ENCODE data around the gene SORBS2.

SORBS2 gene

DNA sequence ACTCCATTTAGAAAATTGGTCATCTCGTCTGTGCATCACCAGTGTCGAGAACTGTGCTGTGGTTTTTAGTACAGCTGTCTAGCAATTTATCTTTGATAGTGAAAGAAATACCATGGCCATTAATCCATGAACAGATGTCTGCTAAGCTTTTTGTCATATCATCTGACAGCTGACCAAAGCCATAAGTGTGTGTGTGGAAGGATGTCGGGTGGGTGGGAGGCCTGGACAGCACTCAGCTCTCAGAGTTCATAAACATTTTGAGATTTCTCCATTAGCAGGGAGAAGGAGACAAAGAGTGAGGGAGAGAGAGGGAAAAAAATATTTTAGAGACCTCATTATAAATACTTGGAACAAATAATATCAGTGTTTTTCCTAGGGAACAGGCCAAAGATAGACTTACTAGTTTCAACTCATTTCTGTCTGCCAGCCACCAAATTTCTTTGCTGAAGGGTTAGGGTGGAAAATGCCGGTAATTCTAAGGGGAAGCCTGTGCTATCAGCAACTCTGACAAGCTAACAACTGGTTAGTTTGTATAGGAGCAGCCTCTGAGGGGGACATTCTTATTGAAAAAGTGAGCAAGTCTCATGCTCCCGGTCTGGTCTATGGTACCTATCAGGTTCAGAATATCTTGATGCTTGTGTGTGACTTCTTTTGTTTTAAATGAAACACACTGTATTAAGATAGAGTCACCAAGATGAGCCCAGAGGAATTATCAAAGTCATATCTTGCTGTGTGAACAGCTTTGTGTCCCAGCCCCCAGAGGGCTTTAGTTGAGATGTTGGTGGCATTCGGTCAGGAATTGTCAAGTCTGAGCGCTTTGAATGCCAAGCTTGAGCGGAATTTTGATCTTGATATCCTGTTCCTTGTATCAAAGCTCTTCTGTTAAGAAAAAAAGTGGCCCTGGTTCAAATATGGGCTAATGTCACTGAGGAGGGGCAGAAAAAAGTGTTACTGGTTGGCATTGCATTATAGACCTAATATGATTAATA lies 234.7 kb downstream of the SORBS2 start:
- H3K4me3 ChIP-seq (ENCODE audit: low read length) = no peak overlapping the region
- H3K27ac ChIP-seq (ENCODE audit: low read length) = no peak overlapping the region
- H3K27me3 ChIP-seq (ENCODE audit: control insufficient read depth, insufficient read depth, low read length) = no peaks in the 10 kb centered on the region
- WGBS (ENCODE audit: insufficient coverage, insufficient read length) = no CpG with 5 or more reads among the region's 8 CpGs
- no peaks in the 10 kb centered on the region for H3K9me3 ChIP-seq (ENCODE audit: control insufficient read depth, insufficient read depth, low read length)
- DNase-seq (ENCODE audit: low read depth, low spot score) = no peak
- H3K4me1 ChIP-seq (ENCODE audit: control insufficient read depth, insufficient read depth, low read length) = no peaks in the 10 kb centered on the region
- no peaks in the 10 kb centered on the region for H3K36me3 ChIP-seq (ENCODE audit: control insufficient read depth, insufficient read depth, low read length)

DNA sequence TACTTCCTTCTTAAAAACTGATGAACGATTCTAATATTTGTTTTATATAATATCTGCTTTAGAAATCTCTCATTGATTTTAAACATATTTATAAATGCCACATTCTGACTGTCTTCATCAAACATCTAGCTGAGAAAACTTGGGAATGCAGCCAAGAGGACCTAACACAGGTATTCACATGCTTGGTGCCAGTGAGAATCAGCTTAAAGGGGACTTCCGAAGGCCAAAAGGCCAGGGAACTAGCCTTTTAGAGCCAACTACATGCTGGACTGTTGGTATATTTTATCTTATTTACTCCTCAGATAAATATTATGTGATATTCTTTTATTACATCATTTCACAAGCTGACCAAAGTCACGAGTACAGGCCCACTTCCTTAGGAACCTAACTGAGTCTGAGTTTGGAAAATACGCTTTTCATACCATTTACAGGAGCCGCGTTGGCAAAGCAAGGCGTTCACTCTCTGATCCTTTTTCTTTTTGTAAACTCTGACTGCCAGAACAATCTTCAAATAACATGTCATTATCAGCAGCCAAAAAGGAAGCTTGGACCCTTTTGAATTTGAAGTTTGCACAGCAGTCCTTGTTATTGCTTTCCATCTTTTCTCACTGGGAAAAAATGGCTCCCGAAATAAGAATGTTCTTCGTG lies 235.6 kb downstream of the SORBS2 start:
- WGBS (ENCODE audit: insufficient coverage, insufficient read length) = no CpG with 5 or more reads among the region's 9 CpGs
- no peak overlapping the region for H3K27ac ChIP-seq (ENCODE audit: low read length)

DNA sequence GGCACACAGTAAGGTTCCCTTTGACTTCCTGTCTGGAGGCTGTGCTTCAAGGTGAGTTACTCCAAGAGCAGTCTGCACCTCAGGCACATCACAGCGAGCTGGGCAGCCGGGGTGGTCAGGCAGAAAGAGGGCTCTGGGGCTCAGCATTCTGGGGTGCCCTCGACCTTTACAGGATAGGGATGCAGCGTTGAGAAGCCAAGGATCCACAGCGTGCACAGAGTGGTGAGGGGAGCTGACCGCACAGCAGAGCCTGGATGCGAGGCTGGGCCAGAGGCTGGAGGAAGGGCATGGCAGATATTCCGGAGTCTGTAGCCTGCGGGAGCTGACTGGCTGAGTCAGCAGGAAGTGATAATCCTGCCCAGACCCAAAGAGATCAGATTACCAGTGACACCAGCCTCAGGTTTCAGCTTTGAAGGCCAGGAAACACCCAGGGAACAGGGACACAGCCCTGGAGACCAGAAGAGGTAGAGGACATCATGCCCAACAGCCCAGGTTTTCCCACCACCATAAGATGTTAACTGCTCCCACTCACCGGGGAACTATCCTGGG lies 238.3 kb downstream of the SORBS2 start:
- Histone ChIP-seq H3K27ac (ENCODE audit: low read length) (no peak overlapping the region), H3K27me3 (ENCODE audit: control insufficient read depth, insufficient read depth, low read length) (no peaks in the 10 kb centered on the region), H3K4me1 (ENCODE audit: control insufficient read depth, insufficient read depth, low read length) (no peaks in the 10 kb centered on the region), H3K4me3 (ENCODE audit: low read length) (no peak overlapping the region), H3K36me3 (ENCODE audit: control insufficient read depth, insufficient read depth, low read length) (no peaks in the 10 kb centered on the region), H3K9me3 (ENCODE audit: control insufficient read depth, insufficient read depth, low read length) (no peaks in the 10 kb centered on the region)
- DNase-seq (ENCODE audit: low read depth, low spot score) = peak; percentile 67
- WGBS (ENCODE audit: insufficient coverage, insufficient read length) = no CpG with 5 or more reads among the region's 10 CpGs

More for the DNA sequence above, 235.6 kb downstream of the SORBS2 start:
- no peak for DNase-seq (ENCODE audit: low read depth, low spot score)
- no peaks in the 10 kb centered on the region for H3K27me3 ChIP-seq (ENCODE audit: control insufficient read depth, insufficient read depth, low read length)
- no peaks in the 10 kb centered on the region for H3K4me1 ChIP-seq (ENCODE audit: control insufficient read depth, insufficient read depth, low read length)
- no peak overlapping the region for H3K4me3 ChIP-seq (ENCODE audit: low read length)
- H3K36me3 ChIP-seq (ENCODE audit: control insufficient read depth, insufficient read depth, low read length) = no peaks in the 10 kb centered on the region
- no peaks in the 10 kb centered on the region for H3K9me3 ChIP-seq (ENCODE audit: control insufficient read depth, insufficient read depth, low read length)

DNA sequence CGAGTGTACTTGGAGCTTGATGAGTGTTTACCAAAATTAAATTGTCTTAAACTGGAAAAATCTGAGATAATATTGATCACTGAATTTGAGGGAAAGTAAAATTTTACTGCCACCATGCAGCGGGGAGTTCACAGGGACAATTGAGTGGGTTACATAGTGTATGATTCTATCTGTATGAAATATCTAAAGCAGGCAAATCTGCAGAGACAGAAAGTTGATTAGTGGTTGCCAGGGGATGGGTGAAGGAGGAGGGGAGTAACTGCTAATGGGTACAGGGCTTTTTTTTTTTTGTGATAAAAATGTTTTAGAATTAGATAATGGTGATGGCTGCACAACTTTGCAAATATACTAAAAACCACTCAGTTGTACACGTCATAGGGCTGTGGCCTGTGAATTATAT lies 241.3 kb downstream of the SORBS2 start:
- no CpG with 5 or more reads among the region's 3 CpGs for WGBS (ENCODE audit: insufficient coverage, insufficient read length)
- DNase-seq (ENCODE audit: low read depth, low spot score) = no peak
- Histone ChIP-seq H3K27me3 (ENCODE audit: control insufficient read depth, insufficient read depth, low read length) (no peaks in the 10 kb centered on the region), H3K4me1 (ENCODE audit: control insufficient read depth, insufficient read depth, low read length) (no peaks in the 10 kb centered on the region), H3K36me3 (ENCODE audit: control insufficient read depth, insufficient read depth, low read length) (no peaks in the 10 kb centered on the region), H3K4me3 (ENCODE audit: low read length) (no peak overlapping the region), H3K27ac (ENCODE audit: low read length) (no peak overlapping the region), H3K9me3 (ENCODE audit: control insufficient read depth, insufficient read depth, low read length) (no peaks in the 10 kb centered on the region)

DNA sequence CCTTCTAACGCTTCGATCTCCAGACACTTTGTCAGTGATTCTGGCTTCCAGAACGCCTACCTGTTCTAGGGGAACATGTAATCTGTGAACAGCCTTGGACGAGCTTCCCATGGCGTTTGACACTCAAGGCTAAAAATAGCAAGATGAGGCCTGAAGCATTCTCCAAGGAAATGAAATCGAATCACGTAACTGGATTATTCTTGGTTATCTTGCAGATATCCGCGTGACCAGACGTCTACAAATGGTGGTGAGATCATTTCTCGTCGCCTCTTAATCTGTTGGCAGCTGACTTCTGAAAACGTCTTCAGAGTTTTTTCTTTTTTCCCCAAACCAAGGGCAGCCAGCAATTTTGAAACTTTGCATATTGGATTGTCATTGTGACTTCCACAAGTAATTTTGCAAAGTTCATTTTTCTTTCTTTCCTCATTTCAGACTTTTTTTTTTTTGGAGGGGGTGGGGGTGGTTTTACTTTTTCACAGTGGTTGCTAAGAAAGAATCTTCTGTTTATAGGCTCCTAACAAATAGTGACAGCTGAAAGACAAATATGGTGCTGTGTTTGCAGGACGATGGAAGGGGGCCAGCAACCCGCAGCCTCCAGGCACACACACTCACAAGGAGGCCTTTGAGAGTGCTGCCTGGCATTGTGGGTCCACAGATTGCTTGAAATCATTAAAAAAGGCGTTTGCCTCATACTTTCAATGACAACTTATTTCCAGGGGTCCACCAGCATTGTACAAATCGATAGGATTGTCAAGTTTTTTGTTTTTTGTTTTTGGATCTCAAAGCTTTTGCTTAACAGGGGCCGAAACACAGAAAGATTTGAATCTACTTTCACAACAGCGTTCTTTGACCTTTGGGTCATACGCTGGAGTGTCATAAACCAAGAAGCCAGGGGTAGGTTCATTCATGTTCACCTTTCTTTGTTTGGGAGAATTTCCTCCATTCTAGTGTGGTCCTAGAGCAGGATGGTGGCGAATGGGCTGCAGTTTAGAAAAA lies 244.3 kb downstream of the SORBS2 start:
- H3K27ac ChIP-seq (ENCODE audit: low read length) = no peak overlapping the region
- no peak overlapping the region for H3K4me3 ChIP-seq (ENCODE audit: low read length)

DNA sequence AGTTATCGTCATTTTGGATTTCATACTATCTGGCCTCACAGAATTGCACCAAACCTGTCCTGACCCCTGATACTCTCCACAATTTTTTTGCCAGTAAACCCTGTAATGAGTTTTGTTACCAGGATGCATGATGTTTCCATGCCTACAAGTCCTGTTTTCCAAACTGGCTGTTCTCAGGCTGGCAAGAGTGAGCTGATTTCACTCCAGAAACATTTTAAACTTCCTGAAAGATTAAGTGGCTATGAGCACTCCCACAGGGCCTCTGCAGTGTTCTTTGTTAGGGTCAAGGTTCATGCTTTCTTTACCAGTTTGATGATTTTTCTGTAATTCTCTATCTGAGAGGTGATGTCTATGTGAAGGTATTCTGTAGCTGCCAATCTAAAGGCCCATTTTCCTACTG lies 245.0 kb downstream of the SORBS2 start:
- Histone ChIP-seq H3K27me3 (ENCODE audit: control insufficient read depth, insufficient read depth, low read length) (no peaks in the 10 kb centered on the region), H3K4me3 (ENCODE audit: low read length) (no peak overlapping the region), H3K27ac (ENCODE audit: low read length) (no peak overlapping the region), H3K36me3 (ENCODE audit: control insufficient read depth, insufficient read depth, low read length) (no peaks in the 10 kb centered on the region), H3K9me3 (ENCODE audit: control insufficient read depth, insufficient read depth, low read length) (no peaks in the 10 kb centered on the region), H3K4me1 (ENCODE audit: control insufficient read depth, insufficient read depth, low read length) (no peaks in the 10 kb centered on the region)
- no peak for DNase-seq (ENCODE audit: low read depth, low spot score)
- no CpG with 5 or more reads among the region's 1 CpG for WGBS (ENCODE audit: insufficient coverage, insufficient read length)

More for the DNA sequence above, 244.3 kb downstream of the SORBS2 start:
- H3K9me3 ChIP-seq (ENCODE audit: control insufficient read depth, insufficient read depth, low read length) = no peaks in the 10 kb centered on the region
- H3K36me3 ChIP-seq (ENCODE audit: control insufficient read depth, insufficient read depth, low read length) = no peaks in the 10 kb centered on the region
- no peaks in the 10 kb centered on the region for H3K27me3 ChIP-seq (ENCODE audit: control insufficient read depth, insufficient read depth, low read length)
- no CpG with 5 or more reads among the region's 21 CpGs for WGBS (ENCODE audit: insufficient coverage, insufficient read length)
- H3K4me1 ChIP-seq (ENCODE audit: control insufficient read depth, insufficient read depth, low read length) = no peaks in the 10 kb centered on the region
- no peak for DNase-seq (ENCODE audit: low read depth, low spot score)

DNA sequence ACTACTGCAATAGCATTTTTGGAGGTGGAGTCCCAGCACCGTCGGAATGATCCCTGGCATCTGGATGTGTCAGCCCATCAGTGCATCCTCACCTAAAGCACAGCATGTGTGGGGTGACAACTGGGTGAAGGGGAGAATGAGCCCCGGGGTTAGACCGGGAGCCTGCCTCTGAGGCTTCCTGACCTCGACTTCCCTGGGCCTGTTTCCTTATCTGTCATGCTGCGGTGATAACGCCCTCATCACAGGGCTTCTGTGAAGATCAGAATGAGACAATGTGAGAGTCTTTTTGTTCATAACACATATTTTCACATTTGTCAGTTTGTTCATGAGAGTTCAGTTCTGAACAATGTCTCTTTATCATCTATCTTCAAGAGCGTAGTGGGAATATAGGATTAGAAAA lies 245.6 kb downstream of the SORBS2 start:
- Histone ChIP-seq H3K9me3 (ENCODE audit: control insufficient read depth, insufficient read depth, low read length) (no peaks in the 10 kb centered on the region), H3K4me3 (ENCODE audit: low read length) (no peak overlapping the region), H3K4me1 (ENCODE audit: control insufficient read depth, insufficient read depth, low read length) (no peaks in the 10 kb centered on the region), H3K27ac (ENCODE audit: low read length) (no peak overlapping the region), H3K27me3 (ENCODE audit: control insufficient read depth, insufficient read depth, low read length) (no peaks in the 10 kb centered on the region), H3K36me3 (ENCODE audit: control insufficient read depth, insufficient read depth, low read length) (no peaks in the 10 kb centered on the region)
- no CpG with 5 or more reads among the region's 8 CpGs for WGBS (ENCODE audit: insufficient coverage, insufficient read length)
- DNase-seq (ENCODE audit: low read depth, low spot score) = no peak

DNA sequence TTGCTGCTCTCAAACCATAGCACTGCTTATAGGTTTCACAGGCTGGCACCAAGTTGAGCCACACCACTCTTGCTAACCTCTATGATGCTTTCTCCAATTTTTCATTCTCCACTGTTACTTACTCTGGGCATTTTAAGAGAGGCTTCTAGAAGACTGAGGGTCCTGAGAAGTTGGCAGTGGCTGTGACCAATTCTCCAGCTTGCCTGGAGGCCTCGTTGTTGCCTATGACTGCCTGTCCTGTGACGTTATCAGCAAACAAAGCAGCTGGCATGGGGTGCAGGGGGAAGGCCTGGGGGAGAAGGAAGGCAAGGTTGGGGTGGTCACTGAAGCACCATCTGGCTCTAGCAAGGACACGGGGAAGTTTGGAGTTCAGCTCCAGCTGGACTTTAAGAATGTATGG lies 246.3 kb downstream of the SORBS2 start:
- WGBS (ENCODE audit: insufficient coverage, insufficient read length) = no CpG with 5 or more reads among the region's 3 CpGs
- Histone ChIP-seq H3K27me3 (ENCODE audit: control insufficient read depth, insufficient read depth, low read length) (no peaks in the 10 kb centered on the region), H3K36me3 (ENCODE audit: control insufficient read depth, insufficient read depth, low read length) (no peaks in the 10 kb centered on the region), H3K4me1 (ENCODE audit: control insufficient read depth, insufficient read depth, low read length) (no peaks in the 10 kb centered on the region), H3K27ac (ENCODE audit: low read length) (no peak overlapping the region), H3K9me3 (ENCODE audit: control insufficient read depth, insufficient read depth, low read length) (no peaks in the 10 kb centered on the region), H3K4me3 (ENCODE audit: low read length) (no peak overlapping the region)
- no peak for DNase-seq (ENCODE audit: low read depth, low spot score)

DNA sequence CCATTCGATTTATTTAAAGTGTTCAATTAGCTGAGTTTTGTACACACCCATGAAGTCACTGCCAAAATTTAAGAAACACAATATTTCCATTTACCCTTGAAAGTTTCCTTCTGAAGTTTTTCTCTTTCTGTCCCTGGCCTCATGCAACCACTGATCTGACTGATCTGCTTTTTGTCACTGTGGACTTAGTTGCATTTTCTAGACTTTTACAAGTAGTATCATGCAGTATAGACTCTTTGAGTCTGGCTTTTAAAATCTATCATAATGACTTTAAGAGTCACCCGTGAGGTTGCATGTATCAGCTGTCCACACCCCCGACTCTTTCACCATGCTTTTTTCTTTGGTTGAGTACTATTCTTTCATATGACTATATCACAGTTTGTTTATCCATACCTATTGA lies 247.6 kb downstream of the SORBS2 start:
- no CpG with 5 or more reads among the region's 3 CpGs for WGBS (ENCODE audit: insufficient coverage, insufficient read length)
- no peaks in the 10 kb centered on the region for H3K36me3 ChIP-seq (ENCODE audit: control insufficient read depth, insufficient read depth, low read length)
- H3K27ac ChIP-seq (ENCODE audit: low read length) = no peak overlapping the region
- no peaks in the 10 kb centered on the region for H3K4me1 ChIP-seq (ENCODE audit: control insufficient read depth, insufficient read depth, low read length)
- no peak for DNase-seq (ENCODE audit: low read depth, low spot score)
- H3K9me3 ChIP-seq (ENCODE audit: control insufficient read depth, insufficient read depth, low read length) = no peaks in the 10 kb centered on the region
- H3K4me3 ChIP-seq (ENCODE audit: low read length) = no peak overlapping the region
- H3K27me3 ChIP-seq (ENCODE audit: control insufficient read depth, insufficient read depth, low read length) = no peaks in the 10 kb centered on the region

DNA sequence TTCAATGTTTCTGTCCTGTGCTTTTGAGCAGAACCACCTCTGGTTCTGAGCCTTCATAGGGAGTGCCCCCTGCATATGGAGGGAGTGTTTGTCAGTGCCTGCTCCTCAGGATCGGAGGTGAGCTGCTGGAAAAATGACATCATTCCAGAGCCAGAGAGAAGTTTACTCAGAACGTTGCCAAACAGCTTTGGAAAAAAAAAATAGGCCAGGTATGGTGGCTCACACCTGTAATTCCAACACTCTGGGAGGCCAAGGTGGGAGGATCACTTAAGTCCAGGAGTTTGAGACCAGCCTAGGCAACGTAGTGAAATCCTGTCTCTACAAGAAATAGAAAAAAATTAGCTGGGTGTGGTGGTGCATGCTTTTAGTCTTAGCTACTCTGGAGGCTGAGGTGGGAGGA lies 249.5 kb downstream of the SORBS2 start:
- H3K36me3 ChIP-seq (ENCODE audit: control insufficient read depth, insufficient read depth, low read length) = no peaks in the 10 kb centered on the region
- no CpG with 5 or more reads among the region's 3 CpGs for WGBS (ENCODE audit: insufficient coverage, insufficient read length)
- H3K9me3 ChIP-seq (ENCODE audit: control insufficient read depth, insufficient read depth, low read length) = no peaks in the 10 kb centered on the region
- no peak overlapping the region for H3K27ac ChIP-seq (ENCODE audit: low read length)
- no peaks in the 10 kb centered on the region for H3K27me3 ChIP-seq (ENCODE audit: control insufficient read depth, insufficient read depth, low read length)
- no peaks in the 10 kb centered on the region for H3K4me1 ChIP-seq (ENCODE audit: control insufficient read depth, insufficient read depth, low read length)
- no peak overlapping the region for H3K4me3 ChIP-seq (ENCODE audit: low read length)
- DNase-seq (ENCODE audit: low read depth, low spot score) = no peak

Data from iPS DF 6.9 (cell line).